H9 (cell line): ENCODE results near the gene SPRED2. TPM values are rescaled to one million over a fixed set of nuclear protein-coding genes. Genes with fewer than 3 reads are reported as not detected.

Source experiments
- DNase-seq: peaks from one replicate; pipeline ENCODE4 v3.0.0-alpha.2; 2017
- H2AFZ ChIP-seq: one replicate; pipeline ENCODE4 v1.6.1; 2013; ENCODE audit warnings: mild to moderate bottlenecking, low read length, control low read depth, moderate library complexity
- H2AK5ac ChIP-seq: 2 replicates; pipeline ENCODE4 v1.6.1; 2013; ENCODE audit warnings: low read length, control low read depth, mixed read lengths; ENCODE audit not compliant: insufficient read length
- H2BK120ac ChIP-seq: one replicate; pipeline ENCODE4 v1.6.1; 2013; ENCODE audit warnings: low read depth, mild to moderate bottlenecking, low read length, control low read depth, inconsistent platforms; ENCODE audit not compliant: poor library complexity, severe bottlenecking
- H2BK12ac ChIP-seq: 2 replicates; pipeline ENCODE4 v1.6.1; 2013; ENCODE audit warnings: low read length, control low read depth, mixed read lengths, low read depth; ENCODE audit not compliant: insufficient read length
- H2BK15ac ChIP-seq: 2 replicates; pipeline ENCODE4 v1.6.1; 2013; ENCODE audit warnings: low read depth, low read length, control low read depth
- H2BK20ac ChIP-seq: one replicate; pipeline ENCODE4 v1.6.1; 2013; ENCODE audit warnings: low read depth, mild to moderate bottlenecking, low read length, control low read depth, inconsistent platforms; ENCODE audit not compliant: poor library complexity, severe bottlenecking
- H2BK5ac ChIP-seq: 2 replicates; pipeline ENCODE4 v1.6.1; 2013; ENCODE audit warnings: low read length, control low read depth, mixed read lengths; ENCODE audit not compliant: insufficient read length
- H3K14ac ChIP-seq: 2 replicates; pipeline ENCODE4 v1.6.1; 2013; ENCODE audit warnings: low read length, control low read depth; ENCODE audit not compliant: insufficient read depth
- H3K18ac ChIP-seq: 2 replicates; pipeline ENCODE4 v1.6.1; 2013; ENCODE audit warnings: low read depth, mild to moderate bottlenecking, mixed read lengths, low read length, control low read depth; ENCODE audit not compliant: insufficient read length
- H3K23ac ChIP-seq: 2 replicates; pipeline ENCODE4 v1.6.1; 2013; ENCODE audit warnings: low read length, control low read depth, mixed read lengths, low read depth; ENCODE audit not compliant: insufficient read length
- H3K23me2 ChIP-seq: 2 replicates; pipeline ENCODE4 v1.6.1; 2013; ENCODE audit warnings: low read depth, mild to moderate bottlenecking, mixed read lengths, low read length, control low read depth; ENCODE audit not compliant: insufficient read length, poor library complexity, severe bottlenecking
- H3K27ac ChIP-seq: 2 replicates; pipeline ENCODE4 v1.5.1; 2013; ENCODE audit warnings: low read length, control low read depth, mixed read lengths, low read depth; ENCODE audit not compliant: insufficient read length
- H3K27me3 ChIP-seq: 2 replicates; pipeline ENCODE4 v1.6.1; 2013; ENCODE audit warnings: low read length, control low read depth, inconsistent platforms; ENCODE audit not compliant: insufficient read depth
- H3K4ac ChIP-seq: 2 replicates; pipeline ENCODE4 v1.6.1; 2013; ENCODE audit warnings: low read depth, mild to moderate bottlenecking, control low read depth, inconsistent platforms, low read length, moderate library complexity
- H3K4me1 ChIP-seq: 2 replicates; pipeline ENCODE4 v1.6.1; 2013; ENCODE audit warnings: low read length, control low read depth, inconsistent platforms; ENCODE audit not compliant: insufficient read depth
- H3K4me2 ChIP-seq: 2 replicates; pipeline ENCODE4 v1.6.1; 2013; ENCODE audit warnings: low read length, control low read depth, mixed read lengths; ENCODE audit not compliant: insufficient read length, insufficient read depth
- H3K56ac ChIP-seq: 2 replicates; pipeline ENCODE4 v1.6.1; 2013; ENCODE audit warnings: low read depth, mild to moderate bottlenecking, mixed read lengths, low read length, control low read depth; ENCODE audit not compliant: insufficient read length
- H3K79me1 ChIP-seq: 2 replicates; pipeline ENCODE4 v1.6.1; 2013; ENCODE audit warnings: low read depth, mild to moderate bottlenecking, moderate library complexity, low read length, control low read depth, inconsistent platforms; ENCODE audit not compliant: insufficient read depth, poor library complexity, severe bottlenecking
- H3K79me2 ChIP-seq: 2 replicates; pipeline ENCODE4 v1.6.1; 2013; ENCODE audit warnings: low read length, control low read depth, inconsistent platforms; ENCODE audit not compliant: insufficient read depth
- H3K9ac ChIP-seq: 2 replicates; pipeline ENCODE4 v1.6.1; 2013; ENCODE audit warnings: low read length, control low read depth, mixed read lengths; ENCODE audit not compliant: insufficient read length; ENCODE audit errors: extremely low read depth
- H3K9me3 ChIP-seq: one replicate; pipeline ENCODE4 v1.6.1; 2013; ENCODE audit warnings: low read depth, low read length, inconsistent platforms; ENCODE audit not compliant: control insufficient read depth
- H3T11ph ChIP-seq: one replicate; pipeline ENCODE4 v1.6.1; 2013; ENCODE audit warnings: mild to moderate bottlenecking, low read length, control low read depth, inconsistent platforms
- H4K20me1 ChIP-seq: one replicate; pipeline ENCODE4 v1.6.1; 2013; ENCODE audit not compliant: control insufficient read depth, insufficient read length, insufficient read depth
- H4K5ac ChIP-seq: 2 replicates; pipeline ENCODE4 v1.6.1; 2013; ENCODE audit warnings: low read depth, mild to moderate bottlenecking, mixed read lengths, low read length, control low read depth; ENCODE audit not compliant: insufficient read length
- H4K8ac ChIP-seq: replicated peaks from 2 replicates; pipeline ENCODE4 v1.6.1; 2013; ENCODE audit warnings: low read length, control low read depth, mixed read lengths, low read depth; ENCODE audit not compliant: insufficient read length
- H4K91ac ChIP-seq: 2 replicates; pipeline ENCODE4 v1.6.1; 2013; ENCODE audit warnings: low read depth, mild to moderate bottlenecking, moderate library complexity, mixed read lengths, low read length, control low read depth; ENCODE audit not compliant: insufficient read length
- H3K27ac Mint-ChIP-seq, 3 experiments: 2 replicates in 2 of 3; 3 replicates in 1 of 3; pipeline ENCODE4 v1.8.0; 2020 to 2021; ENCODE audit warnings: mixed read lengths in 3 of 3, mild to moderate bottlenecking in 1 of 3, moderate library complexity in 1 of 3
- H3K27me3 Mint-ChIP-seq: 2 replicates; pipeline ENCODE4 v1.8.0; 2021; ENCODE audit warnings: low read depth, mild to moderate bottlenecking, moderate library complexity, mixed read lengths
- H3K36me3 Mint-ChIP-seq, 3 experiments: 2 replicates in 2 of 3; 3 replicates in 1 of 3; pipeline ENCODE4 v1.8.0; 2020 to 2021; ENCODE audit warnings: low read depth in 3 of 3, mixed read lengths in 3 of 3; ENCODE audit not compliant: insufficient read depth in 1 of 3
- H3K4me1 Mint-ChIP-seq, 2 experiments: 2 replicates each; pipeline ENCODE4 v1.8.0; 2020; ENCODE audit warnings: mixed read lengths in 2 of 2
- H3K4me3 Mint-ChIP-seq, 2 experiments: 2 replicates in 1 of 2; 3 replicates in 1 of 2; pipeline ENCODE4 v1.8.0; 2020 to 2021; ENCODE audit warnings: mild to moderate bottlenecking in 2 of 2, mixed read lengths in 2 of 2, moderate library complexity in 1 of 2
- H3K9me3 Mint-ChIP-seq, 2 experiments: 2 replicates in 1 of 2; 3 replicates in 1 of 2; pipeline ENCODE4 v1.8.0; 2020; ENCODE audit warnings: mild to moderate bottlenecking in 2 of 2, mixed read lengths in 2 of 2, moderate library complexity in 1 of 2
- CTCF ChIP-seq: fragments of 200-600 bp; sonication (generic); conservative IDR thresholded peaks from 3 replicates; pipeline ENCODE4 v1.8.0; 2021; ENCODE audit warnings: antibody characterized with exemption, mild to moderate bottlenecking
- WGBS: extraction: QIAGEN DNeasy Blood & Tissue Kit; methylation state at CpG from one replicate; pipeline ENCODE4 v1.1.7; 2013; ENCODE audit warnings: missing lambda C conversion rate, low lambda C conversion rate, mixed read lengths; ENCODE audit not compliant: insufficient read length; ENCODE audit errors: extremely low coverage; 5-methylcytosine and 5-hydroxymethylcytosine counted together
- total RNA-seq: library from RNA; stranded (reverse); gene quantifications from 2 replicates; pipeline ENCODE4 v1.2.1, GENCODE V29; 2021

Gene SPRED2
- total RNA-seq, 1 experiment from 2014 or later: 23.5 TPM

- Histone ChIP-seq H3K4me2 (no peak overlapping the region), H4K8ac (no peak overlapping the region), H3K18ac (no peak overlapping the region), H2AK5ac (no peak overlapping the region), H4K5ac (no peak overlapping the region), H3K79me1 (no peaks in the 10 kb centered on the region), H3K56ac (no peak overlapping the region), H2BK20ac (no peak overlapping the region), H2AFZ (no peak overlapping the region), H3K4ac (no peak overlapping the region), H2BK5ac (no peak overlapping the region), H3K14ac (no peak overlapping the region), H4K91ac (no peak overlapping the region), H3K23ac (no peak overlapping the region), H2BK120ac (no peak overlapping the region), H3K9me3 (no peaks in the 10 kb centered on the region), H3K79me2 (no peaks in the 10 kb centered on the region; the same call in 1 of the 2 replicates), H4K20me1 (peaks cover 5% of the 10 kb centered on the region), H3K27ac (no peak overlapping the region), H3T11ph (no peak overlapping the region), H2BK12ac (no peak overlapping the region), H3K23me2 (no peaks in the 10 kb centered on the region), H3K27me3 (no peaks in the 10 kb centered on the region), H2BK15ac (no peak overlapping the region), H3K4me1 (peaks cover 4% of the 10 kb centered on the region; the same call in 1 of the 2 replicates), H3K9ac (no peak overlapping the region)
- peaks cover 3% of the 10 kb centered on the region for H3K27me3 Mint-ChIP-seq
- TF ChIP-seq CTCF: no peak
- no CpG with 5 or more reads among the region's 3 CpGs for WGBS
- H3K27ac Mint-ChIP-seq: no peak overlapping the region; a peak in 1 of 7 replicates
- H3K4me3 Mint-ChIP-seq: no peak overlapping the region
- DNase-seq: no peak
- peaks cover 14 to 15% of the 10 kb centered on the region in 2 experiments for H3K4me1 Mint-ChIP-seq
- peaks cover 0 to 3% (median 2%) of the 10 kb centered on the region in 3 experiments; a peak in 3 of 7 replicates for H3K36me3 Mint-ChIP-seq
- no peaks in the 10 kb centered on the region for H3K9me3 Mint-ChIP-seq
Measured at GRCh38 chr2:65345631-65346030, 86.8 kb downstream of the SPRED2 start.
